Activated T-cell treated with anti-CD3 and anti-CD28 coated beads, Interleukin-2, amount 50 U/mL, for 72 hours (primary cell): ENCODE results near the gene CD93. TPM values are rescaled to one million over a fixed set of nuclear protein-coding genes. Genes with fewer than 3 reads are reported as not detected.
A peak's percentile ranks its signal among the peaks of the same experiment; 100 is the strongest.

ENCODE experiments used
- ATAC-seq, 2 donors: fragments of 150-1000 bp; cut with Tn5 transposase; replicated peaks in 1 of 2; 2 replicates each; pipeline ENCODE4 v1.10.0; 2021; ENCODE audit warnings: moderate library complexity in 2 of 2, mild to moderate bottlenecking in 1 of 2
- DNase-seq, 2 donors: peaks; one replicate each; pipeline ENCODE4 v3.0.0; 2021 to 2022; ENCODE audit warnings: mixed read lengths in 1 of 2
- H3K27ac Mint-ChIP-seq: one replicate; pipeline ENCODE4 v1.8.0; 2022; ENCODE audit warnings: mild to moderate bottlenecking, moderate library complexity, mixed read lengths
- H3K27me3 Mint-ChIP-seq: one replicate; pipeline ENCODE4 v1.8.0; 2022; ENCODE audit warnings: low read depth, mixed read lengths
- H3K36me3 Mint-ChIP-seq, 2 donors: one replicate each; pipeline ENCODE4 v1.8.0; 2022; ENCODE audit warnings: mixed read lengths in 2 of 2, mild to moderate bottlenecking in 1 of 2; ENCODE audit not compliant: insufficient read depth in 2 of 2
- H3K4me1 Mint-ChIP-seq: one replicate; pipeline ENCODE4 v1.8.0; 2022; ENCODE audit warnings: low read depth, mixed read lengths
- H3K4me3 Mint-ChIP-seq, 2 donors: one replicate each; pipeline ENCODE4 v1.8.0; 2022; ENCODE audit warnings: mild to moderate bottlenecking in 2 of 2, mixed read lengths in 2 of 2, moderate library complexity in 2 of 2
- H3K9me3 Mint-ChIP-seq, 2 donors: one replicate each; pipeline ENCODE4 v1.8.0; 2022; ENCODE audit warnings: mixed read lengths in 2 of 2
- total RNA-seq, 2 donors: library from RNA; stranded (reverse); gene quantifications; one replicate each; pipeline ENCODE4 v1.2.3, GENCODE V29; 2022

Gene CD93
- total RNA-seq, 2 donors from 2014 or later, result 0.36 to 2.0 TPM

DNA sequence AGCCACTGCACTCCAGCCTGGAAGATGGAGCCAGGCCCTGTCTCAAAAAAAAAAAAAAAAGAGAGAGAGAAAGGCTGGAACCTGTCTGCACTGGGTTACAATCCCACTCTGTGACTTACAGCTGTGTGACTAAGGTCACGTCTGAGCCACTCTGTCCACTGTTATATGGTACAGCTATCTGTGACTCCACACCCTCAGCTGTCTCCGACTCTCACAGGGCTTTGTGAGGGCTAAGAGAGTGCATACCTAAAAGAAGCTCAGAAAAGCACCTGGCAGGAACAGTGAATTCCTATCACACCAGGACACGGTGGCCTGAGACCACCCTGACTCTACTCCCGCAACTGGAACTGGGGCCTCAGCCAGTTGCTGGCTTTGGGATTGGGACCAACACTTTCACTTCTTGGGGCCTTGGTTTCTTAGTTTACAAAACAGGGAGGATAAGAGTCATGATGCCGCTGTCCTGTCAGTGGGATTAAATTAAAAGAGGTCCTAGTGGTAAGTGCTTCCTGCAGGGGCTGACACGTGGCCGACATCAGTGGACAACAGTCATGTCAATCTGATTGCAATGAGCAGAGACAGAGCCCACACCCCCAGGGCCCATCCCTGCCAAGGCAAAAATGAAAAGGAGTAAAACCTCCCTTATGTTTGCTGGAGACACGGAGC is 5.7 kb upstream of the CD93 start:
- no peaks in the 10 kb centered on the region for H3K27me3 Mint-ChIP-seq
- H3K9me3 Mint-ChIP-seq, result no peaks in the 10 kb centered on the region
- H3K4me1 Mint-ChIP-seq, result peaks cover 7% of the 10 kb centered on the region
- ATAC-seq, result no peak
- no peak overlapping the region for H3K4me3 Mint-ChIP-seq
- no peak for DNase-seq
- H3K27ac Mint-ChIP-seq, result no peak overlapping the region
- H3K36me3 Mint-ChIP-seq, result no peaks in the 10 kb centered on the region

DNA sequence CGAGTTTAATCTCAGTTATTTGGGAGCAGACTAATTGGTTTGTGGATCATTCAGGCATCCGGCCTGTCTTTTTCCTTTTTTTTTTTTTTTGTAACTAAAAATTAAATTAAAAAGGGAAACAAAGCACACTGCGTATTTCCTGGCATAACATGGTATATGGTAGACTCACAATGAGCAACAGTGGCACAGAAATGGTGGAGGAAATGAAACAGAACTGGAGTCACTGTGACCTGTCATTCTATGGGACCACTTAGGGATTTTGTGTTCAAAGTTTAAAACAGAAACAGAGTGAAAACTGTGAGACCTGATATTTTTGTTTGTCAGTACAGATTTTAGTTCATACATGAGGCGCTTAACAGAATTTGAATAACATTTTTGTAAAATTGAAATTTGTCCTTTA is 4.8 kb upstream of the CD93 start:
- peaks cover 15% of the 10 kb centered on the region for H3K4me1 Mint-ChIP-seq
- DNase-seq (no peak), ATAC-seq (no peak)
- no peaks in the 10 kb centered on the region for H3K9me3 Mint-ChIP-seq
- no peak overlapping the region for H3K27ac Mint-ChIP-seq
- no peak overlapping the region for H3K4me3 Mint-ChIP-seq
- H3K36me3 Mint-ChIP-seq, result no peaks in the 10 kb centered on the region
- H3K27me3 Mint-ChIP-seq, result no peaks in the 10 kb centered on the region

DNA sequence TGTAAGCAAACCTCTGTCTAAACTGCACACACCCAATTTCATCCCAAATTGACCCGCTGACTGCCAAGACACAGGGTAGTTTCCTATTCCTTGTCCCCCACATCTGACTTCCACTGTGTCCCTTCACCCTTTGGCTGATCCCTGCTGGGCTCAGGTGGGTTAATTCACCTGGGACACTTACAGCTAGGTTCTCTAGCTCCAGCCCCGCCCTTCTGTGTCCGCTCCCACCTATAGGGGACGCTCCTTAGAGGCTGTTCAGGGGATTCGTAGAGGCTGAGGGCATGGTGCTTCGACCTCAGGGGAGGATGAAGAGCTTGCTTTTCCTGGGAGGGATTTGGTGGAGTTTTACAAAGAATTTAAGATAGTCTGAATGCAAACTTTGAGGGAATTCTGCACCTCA is 4.0 kb upstream of the CD93 start:
- H3K4me3 Mint-ChIP-seq, result no peak overlapping the region
- no peaks in the 10 kb centered on the region for H3K27me3 Mint-ChIP-seq
- peaks cover 15% of the 10 kb centered on the region for H3K4me1 Mint-ChIP-seq
- no peak for ATAC-seq
- H3K9me3 Mint-ChIP-seq, result no peaks in the 10 kb centered on the region
- DNase-seq, result no peak
- H3K36me3 Mint-ChIP-seq, result no peaks in the 10 kb centered on the region
- no peak overlapping the region for H3K27ac Mint-ChIP-seq

DNA sequence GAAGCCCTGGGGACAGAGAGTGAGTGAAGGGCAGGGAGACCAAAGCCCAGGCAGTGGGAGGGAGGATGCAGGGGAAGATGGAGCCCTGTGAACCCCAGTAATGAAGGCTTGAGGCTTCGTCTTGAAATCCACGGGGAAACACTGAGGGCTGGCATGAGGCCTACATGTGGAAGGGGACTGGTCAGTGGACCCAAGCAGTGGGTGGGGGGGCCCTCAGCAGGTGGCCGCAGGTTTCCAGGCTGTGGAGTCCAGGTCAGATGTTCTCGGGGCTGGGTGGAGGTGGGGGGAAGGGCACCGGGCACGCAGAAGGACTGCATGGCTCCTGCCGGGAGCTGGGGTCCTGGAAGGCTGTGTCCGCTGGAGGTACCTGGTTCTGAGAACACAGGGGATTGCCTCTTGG is 2.7 kb upstream of the CD93 start:
- no peaks in the 10 kb centered on the region for H3K9me3 Mint-ChIP-seq
- no peaks in the 10 kb centered on the region for H3K27me3 Mint-ChIP-seq
- ATAC-seq (no peak), DNase-seq (no peak)
- no peak overlapping the region for H3K4me3 Mint-ChIP-seq
- H3K36me3 Mint-ChIP-seq, result no peaks in the 10 kb centered on the region
- H3K27ac Mint-ChIP-seq, result no peak overlapping the region
- H3K4me1 Mint-ChIP-seq, result peaks cover 15% of the 10 kb centered on the region

GRCh38 chr20:23087587-23088251 is 1.6 kb upstream of the CD93 start:
- Mint-ChIP-seq H3K36me3 (no peaks in the 10 kb centered on the region), H3K27me3 (no peaks in the 10 kb centered on the region), H3K4me3 (no peak overlapping the region), H3K4me1 (peaks cover 15% of the 10 kb centered on the region), H3K27ac (no peak overlapping the region), H3K9me3 (no peaks in the 10 kb centered on the region)
- DNase-seq (no peak), ATAC-seq (no peak)

- Mint-ChIP-seq H3K4me3 (peak overlapping the region; percentile 66 to 80), H3K27ac (no peak overlapping the region), H3K4me1 (peaks cover 15% of the 10 kb centered on the region), H3K27me3 (no peaks in the 10 kb centered on the region), H3K36me3 (no peaks in the 10 kb centered on the region), H3K9me3 (no peaks in the 10 kb centered on the region)
- ATAC-seq (no peak), DNase-seq (no peak)
Measured at GRCh38 chr20:23086931-23087411, 847 bp upstream of the CD93 start.

- Mint-ChIP-seq H3K4me3 (peak overlapping the region; percentile 66 to 80), H3K27ac (no peak overlapping the region), H3K36me3 (no peaks in the 10 kb centered on the region), H3K27me3 (no peaks in the 10 kb centered on the region), H3K4me1 (peaks cover 15% of the 10 kb centered on the region), H3K9me3 (no peaks in the 10 kb centered on the region)
- peak; percentile 7 to 11 for ATAC-seq
- DNase-seq, result no peak
Measured at GRCh38 chr20:23085436-23086055, 578 bp downstream of the CD93 start.

DNA sequence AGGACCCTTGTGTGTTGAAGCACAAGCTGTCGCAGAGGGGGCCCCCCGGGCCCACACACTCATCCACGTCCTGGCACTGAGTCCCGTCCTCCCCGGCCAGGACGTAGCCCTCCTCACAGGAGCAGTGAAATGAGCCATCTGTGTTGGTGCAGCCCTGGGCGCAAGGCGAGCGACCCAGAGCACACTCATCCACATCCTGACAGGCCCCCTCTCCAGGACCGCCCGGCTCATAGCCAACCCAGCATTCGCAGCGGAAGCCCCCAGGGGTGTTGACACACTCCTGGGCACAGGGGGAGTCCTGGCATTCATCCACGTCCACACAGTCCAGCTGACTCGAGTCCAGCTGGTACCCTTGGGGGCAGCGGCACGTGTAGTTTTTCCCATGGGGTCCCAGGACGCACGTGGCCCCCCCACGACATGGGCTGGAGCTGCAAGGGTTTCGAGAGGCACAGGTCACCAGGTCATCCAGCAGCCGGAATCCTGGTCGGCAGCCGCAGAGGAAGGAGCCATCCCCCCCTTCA is 1.2 kb downstream of the CD93 start:
- no peaks in the 10 kb centered on the region for H3K27me3 Mint-ChIP-seq
- peaks cover 15% of the 10 kb centered on the region for H3K4me1 Mint-ChIP-seq
- no peak overlapping the region for H3K27ac Mint-ChIP-seq
- no peak for ATAC-seq
- no peak overlapping the region for H3K4me3 Mint-ChIP-seq
- no peaks in the 10 kb centered on the region for H3K9me3 Mint-ChIP-seq
- no peak for DNase-seq
- no peaks in the 10 kb centered on the region for H3K36me3 Mint-ChIP-seq

GRCh38 chr20:23084282-23084844 is 1.8 kb downstream of the CD93 start:
- DNase-seq, result no peak
- H3K4me3 Mint-ChIP-seq, result peak overlapping the region in 1 of 2 donors; percentile 58
- ATAC-seq, result no peak
- H3K9me3 Mint-ChIP-seq, result no peaks in the 10 kb centered on the region
- H3K4me1 Mint-ChIP-seq, result peaks cover 15% of the 10 kb centered on the region
- no peaks in the 10 kb centered on the region for H3K27me3 Mint-ChIP-seq
- no peak overlapping the region for H3K27ac Mint-ChIP-seq
- H3K36me3 Mint-ChIP-seq, result no peaks in the 10 kb centered on the region

DNA sequence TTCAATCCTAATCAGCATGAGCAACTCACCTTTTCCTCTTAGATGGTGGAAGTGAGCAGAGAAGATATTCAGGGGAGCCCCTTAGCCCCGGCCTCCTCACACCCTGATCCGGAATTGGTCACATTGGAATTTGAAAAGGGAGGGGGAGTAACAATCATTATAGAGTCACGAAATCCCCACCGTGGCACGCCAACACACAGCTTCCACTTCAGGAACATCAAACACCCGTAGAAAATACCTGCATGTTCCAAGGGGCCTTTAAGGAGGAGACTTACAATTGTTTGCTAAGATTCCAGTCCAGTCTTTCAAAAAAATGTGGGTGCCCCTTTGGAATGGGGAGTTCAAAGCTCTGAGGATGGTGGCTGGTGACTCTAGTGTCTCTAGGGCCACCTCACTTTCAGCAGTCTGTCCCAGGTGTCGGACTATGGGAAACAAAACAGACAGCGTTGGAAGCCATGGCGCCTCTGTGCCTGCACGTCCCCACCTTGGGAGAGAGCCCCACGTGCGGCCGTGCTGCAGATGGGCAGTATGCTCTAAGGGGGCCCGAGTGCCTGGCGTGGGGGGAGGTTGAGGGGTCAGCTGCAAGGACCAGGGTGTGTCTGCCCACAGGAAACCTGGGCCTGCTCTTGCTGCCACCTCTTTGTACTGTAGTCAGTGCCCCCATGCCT is 2.4 kb downstream of the CD93 start:
- no peaks in the 10 kb centered on the region for H3K27me3 Mint-ChIP-seq
- peaks cover 15% of the 10 kb centered on the region for H3K4me1 Mint-ChIP-seq
- H3K4me3 Mint-ChIP-seq, result peak overlapping the region in 1 of 2 donors; percentile 49
- peak overlapping the region; percentile 27 for H3K27ac Mint-ChIP-seq
- ATAC-seq (no peak), DNase-seq (no peak)
- H3K9me3 Mint-ChIP-seq, result no peaks in the 10 kb centered on the region
- no peaks in the 10 kb centered on the region for H3K36me3 Mint-ChIP-seq

- Mint-ChIP-seq H3K27ac (peak overlapping the region; percentile 27), H3K9me3 (no peaks in the 10 kb centered on the region), H3K4me1 (peaks cover 15% of the 10 kb centered on the region), H3K36me3 (no peaks in the 10 kb centered on the region), H3K27me3 (no peaks in the 10 kb centered on the region), H3K4me3 (peak overlapping the region in 1 of 2 donors; percentile 49)
- DNase-seq, result no peak
- ATAC-seq, result no peak
Measured at GRCh38 chr20:23082846-23083552, 3.1 kb downstream of the CD93 start.

DNA sequence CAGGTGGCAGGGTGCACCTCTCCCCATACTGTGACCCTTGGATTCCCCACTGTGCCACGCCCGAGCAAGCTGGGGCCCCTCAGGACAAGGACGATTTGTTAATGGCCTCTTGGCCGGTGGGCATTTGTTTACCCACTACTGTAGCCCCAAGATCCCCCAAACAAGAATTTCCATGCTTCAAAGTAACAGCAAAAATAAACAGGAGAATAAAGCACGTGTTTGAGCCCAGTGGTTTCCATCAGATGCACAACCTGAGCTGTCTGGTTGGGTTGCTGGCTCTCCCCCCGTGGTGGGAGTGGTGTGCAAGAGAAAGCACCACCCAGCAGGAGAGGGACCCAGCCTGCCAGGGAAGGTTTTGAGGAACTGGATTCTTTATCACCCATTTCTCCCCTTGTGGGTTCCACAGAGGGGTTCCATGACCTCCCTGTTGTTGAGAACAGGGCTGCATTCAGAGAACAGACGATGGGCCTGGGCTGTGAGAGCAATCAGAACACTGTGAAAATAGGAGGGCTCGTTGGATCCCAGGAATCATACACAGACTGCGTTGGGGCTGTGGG is 4.8 kb downstream of the CD93 start:
- Mint-ChIP-seq H3K4me1 (peaks cover 3% of the 10 kb centered on the region), H3K4me3 (no peak overlapping the region), H3K9me3 (no peaks in the 10 kb centered on the region), H3K27ac (no peak overlapping the region), H3K36me3 (no peaks in the 10 kb centered on the region), H3K27me3 (no peaks in the 10 kb centered on the region)
- DNase-seq (no peak), ATAC-seq (no peak)
